GM21723 (cell line): ENCODE data around the gene PGAM2.

ENCODE experiments used
- ATAC-seq: cut with Tn5 transposase; IDR thresholded peaks from one replicate; pipeline ENCODE4 v1.9.1; 2021; ENCODE audit warnings: mild to moderate bottlenecking, moderate library complexity; ENCODE audit not compliant: unreplicated experiment

PGAM2 gene

GRCh38 chr7:44086627-44087026 lies 21.3 kb upstream of the PGAM2 start:
- ATAC-seq: no peak

GRCh38 chr7:44085546-44085945 lies 20.2 kb upstream of the PGAM2 start:
- ATAC-seq: no peak

- ATAC-seq: no peak
Measured at GRCh38 chr7:44084701-44085100, 19.3 kb upstream of the PGAM2 start.

GRCh38 chr7:44083796-44084195 lies 18.4 kb upstream of the PGAM2 start:
- ATAC-seq: no peak

- peak; percentile 92 for ATAC-seq
Measured at GRCh38 chr7:44082541-44083207, 17.3 kb upstream of the PGAM2 start.

- ATAC-seq: no peak
Measured at GRCh38 chr7:44081266-44081748, 15.9 kb upstream of the PGAM2 start.

- no peak for ATAC-seq
Measured at GRCh38 chr7:44080686-44081265, 15.4 kb upstream of the PGAM2 start.

- no peak for ATAC-seq
Measured at GRCh38 chr7:44080118-44080517, 14.8 kb upstream of the PGAM2 start.

- no peak for ATAC-seq
Measured at GRCh38 chr7:44079331-44080021, 14.1 kb upstream of the PGAM2 start.

- no peak for ATAC-seq
Measured at GRCh38 chr7:44078521-44078920, 13.2 kb upstream of the PGAM2 start.

- no peak for ATAC-seq
Measured at GRCh38 chr7:44077681-44078091, 12.3 kb upstream of the PGAM2 start.

- no peak for ATAC-seq
Measured at GRCh38 chr7:44077061-44077460, 11.7 kb upstream of the PGAM2 start.

GRCh38 chr7:44076101-44076895 lies 10.9 kb upstream of the PGAM2 start:
- no peak for ATAC-seq

- ATAC-seq: no peak
Measured at GRCh38 chr7:44075296-44076075, 10.1 kb upstream of the PGAM2 start.

GRCh38 chr7:44074349-44074695 lies 9.0 kb upstream of the PGAM2 start:
- no peak for ATAC-seq

GRCh38 chr7:44073664-44074348 lies 8.4 kb upstream of the PGAM2 start:
- peak; percentile 46 for ATAC-seq

GRCh38 chr7:44072364-44073231 lies 7.2 kb upstream of the PGAM2 start:
- no peak for ATAC-seq

GRCh38 chr7:44071726-44072363 lies 6.5 kb upstream of the PGAM2 start:
- ATAC-seq: no peak

- no peak for ATAC-seq
Measured at GRCh38 chr7:44068054-44068453, 2.7 kb upstream of the PGAM2 start.
